Measurements from ENCODE around the gene ABI3BP.

ABI3BP gene

GRCh38 chr3:100971798-100972197 lies 21.4 kb downstream of the ABI3BP start:
- no peaks in the 10 kb centered on the region for H3K9me3 ChIP-seq (ENCODE audit: control insufficient read depth, low read length)
- H3K4me1 ChIP-seq (ENCODE audit: control insufficient read depth, insufficient read depth, low read length, poor library complexity, severe bottlenecking) = no peaks in the 10 kb centered on the region
- H3K36me3 ChIP-seq (ENCODE audit: control insufficient read depth, insufficient read depth, low read length) = no peaks in the 10 kb centered on the region
- no peak for DNase-seq
- no peak overlapping the region for H3K4me3 ChIP-seq (ENCODE audit: insufficient read depth, low read depth, low read length, poor library complexity, severe bottlenecking)
- H3K27ac ChIP-seq (ENCODE audit: insufficient read depth, low read length, poor library complexity, severe bottlenecking) = no peak overlapping the region
- no peaks in the 10 kb centered on the region for H3K27me3 ChIP-seq (replicated peaks; ENCODE audit: control insufficient read depth, insufficient read depth, low read length, poor library complexity, severe bottlenecking)

- H3K27me3 ChIP-seq (replicated peaks; ENCODE audit: control insufficient read depth, insufficient read depth, low read length, poor library complexity, severe bottlenecking) = no peaks in the 10 kb centered on the region
- H3K36me3 ChIP-seq (ENCODE audit: control insufficient read depth, insufficient read depth, low read length) = no peaks in the 10 kb centered on the region
- DNase-seq = no peak
- H3K4me3 ChIP-seq (ENCODE audit: insufficient read depth, low read depth, low read length, poor library complexity, severe bottlenecking) = no peak overlapping the region
- no peak overlapping the region for H3K27ac ChIP-seq (ENCODE audit: insufficient read depth, low read length, poor library complexity, severe bottlenecking)
- H3K4me1 ChIP-seq (ENCODE audit: control insufficient read depth, insufficient read depth, low read length, poor library complexity, severe bottlenecking) = no peaks in the 10 kb centered on the region
- no peaks in the 10 kb centered on the region for H3K9me3 ChIP-seq (ENCODE audit: control insufficient read depth, low read length)
Measured at GRCh38 chr3:100970477-100970990, 22.7 kb downstream of the ABI3BP start.

- Histone ChIP-seq H3K36me3 (ENCODE audit: control insufficient read depth, insufficient read depth, low read length) (no peaks in the 10 kb centered on the region), H3K27me3 (replicated peaks; ENCODE audit: control insufficient read depth, insufficient read depth, low read length, poor library complexity, severe bottlenecking) (no peaks in the 10 kb centered on the region), H3K27ac (ENCODE audit: insufficient read depth, low read length, poor library complexity, severe bottlenecking) (no peak overlapping the region), H3K4me1 (ENCODE audit: control insufficient read depth, insufficient read depth, low read length, poor library complexity, severe bottlenecking) (no peaks in the 10 kb centered on the region), H3K9me3 (ENCODE audit: control insufficient read depth, low read length) (no peaks in the 10 kb centered on the region), H3K4me3 (ENCODE audit: insufficient read depth, low read depth, low read length, poor library complexity, severe bottlenecking) (no peak overlapping the region)
- DNase-seq = no peak
Measured at GRCh38 chr3:100968932-100969906, 24.0 kb downstream of the ABI3BP start.

GRCh38 chr3:100966807-100967206 lies 26.4 kb downstream of the ABI3BP start:
- H3K9me3 ChIP-seq (ENCODE audit: control insufficient read depth, low read length) = no peaks in the 10 kb centered on the region
- H3K4me1 ChIP-seq (ENCODE audit: control insufficient read depth, insufficient read depth, low read length, poor library complexity, severe bottlenecking) = no peaks in the 10 kb centered on the region
- no peaks in the 10 kb centered on the region for H3K27me3 ChIP-seq (replicated peaks; ENCODE audit: control insufficient read depth, insufficient read depth, low read length, poor library complexity, severe bottlenecking)
- H3K4me3 ChIP-seq (ENCODE audit: insufficient read depth, low read depth, low read length, poor library complexity, severe bottlenecking) = no peak overlapping the region
- no peak overlapping the region for H3K27ac ChIP-seq (ENCODE audit: insufficient read depth, low read length, poor library complexity, severe bottlenecking)
- DNase-seq = no peak
- no peaks in the 10 kb centered on the region for H3K36me3 ChIP-seq (ENCODE audit: control insufficient read depth, insufficient read depth, low read length)

GRCh38 chr3:100966049-100966491 lies 27.2 kb downstream of the ABI3BP start:
- H3K36me3 ChIP-seq (ENCODE audit: control insufficient read depth, insufficient read depth, low read length) = no peaks in the 10 kb centered on the region
- H3K4me1 ChIP-seq (ENCODE audit: control insufficient read depth, insufficient read depth, low read length, poor library complexity, severe bottlenecking) = no peaks in the 10 kb centered on the region
- no peak overlapping the region for H3K27ac ChIP-seq (ENCODE audit: insufficient read depth, low read length, poor library complexity, severe bottlenecking)
- H3K4me3 ChIP-seq (ENCODE audit: insufficient read depth, low read depth, low read length, poor library complexity, severe bottlenecking) = no peak overlapping the region
- H3K27me3 ChIP-seq (replicated peaks; ENCODE audit: control insufficient read depth, insufficient read depth, low read length, poor library complexity, severe bottlenecking) = no peaks in the 10 kb centered on the region
- no peaks in the 10 kb centered on the region for H3K9me3 ChIP-seq (ENCODE audit: control insufficient read depth, low read length)
- no peak for DNase-seq

GRCh38 chr3:100963041-100963440 lies 30.2 kb downstream of the ABI3BP start:
- H3K27ac ChIP-seq (ENCODE audit: insufficient read depth, low read length, poor library complexity, severe bottlenecking) = no peak overlapping the region

GRCh38 chr3:100957261-100957986 lies 35.8 kb downstream of the ABI3BP start:
- no peaks in the 10 kb centered on the region for H3K36me3 ChIP-seq (ENCODE audit: control insufficient read depth, insufficient read depth, low read length)
- no peak for DNase-seq
- no peak overlapping the region for H3K4me3 ChIP-seq (ENCODE audit: insufficient read depth, low read depth, low read length, poor library complexity, severe bottlenecking)
- peaks cover 4% of the 10 kb centered on the region for H3K27me3 ChIP-seq (replicated peaks; ENCODE audit: control insufficient read depth, insufficient read depth, low read length, poor library complexity, severe bottlenecking)
- no peaks in the 10 kb centered on the region for H3K9me3 ChIP-seq (ENCODE audit: control insufficient read depth, low read length)
- no peak overlapping the region for H3K27ac ChIP-seq (ENCODE audit: insufficient read depth, low read length, poor library complexity, severe bottlenecking)
- H3K4me1 ChIP-seq (ENCODE audit: control insufficient read depth, insufficient read depth, low read length, poor library complexity, severe bottlenecking) = no peaks in the 10 kb centered on the region

More at GRCh38 chr3:100963041-100963440, 30.2 kb downstream of the ABI3BP start:
- no peaks in the 10 kb centered on the region for H3K4me1 ChIP-seq (ENCODE audit: control insufficient read depth, insufficient read depth, low read length, poor library complexity, severe bottlenecking)
- DNase-seq = no peak
- no peaks in the 10 kb centered on the region for H3K27me3 ChIP-seq (replicated peaks; ENCODE audit: control insufficient read depth, insufficient read depth, low read length, poor library complexity, severe bottlenecking)
- H3K9me3 ChIP-seq (ENCODE audit: control insufficient read depth, low read length) = no peaks in the 10 kb centered on the region
- H3K36me3 ChIP-seq (ENCODE audit: control insufficient read depth, insufficient read depth, low read length) = no peaks in the 10 kb centered on the region
- H3K4me3 ChIP-seq (ENCODE audit: insufficient read depth, low read depth, low read length, poor library complexity, severe bottlenecking) = no peak overlapping the region

GRCh38 chr3:100956276-100956675 lies 36.9 kb downstream of the ABI3BP start:
- Histone ChIP-seq H3K36me3 (ENCODE audit: control insufficient read depth, insufficient read depth, low read length) (no peaks in the 10 kb centered on the region), H3K27ac (ENCODE audit: insufficient read depth, low read length, poor library complexity, severe bottlenecking) (no peak overlapping the region), H3K4me3 (ENCODE audit: insufficient read depth, low read depth, low read length, poor library complexity, severe bottlenecking) (no peak overlapping the region), H3K9me3 (ENCODE audit: control insufficient read depth, low read length) (no peaks in the 10 kb centered on the region), H3K4me1 (ENCODE audit: control insufficient read depth, insufficient read depth, low read length, poor library complexity, severe bottlenecking) (no peaks in the 10 kb centered on the region), H3K27me3 (replicated peaks; ENCODE audit: control insufficient read depth, insufficient read depth, low read length, poor library complexity, severe bottlenecking) (peaks cover 4% of the 10 kb centered on the region)
- no peak for DNase-seq

- DNase-seq = no peak
- Histone ChIP-seq H3K4me1 (ENCODE audit: control insufficient read depth, insufficient read depth, low read length, poor library complexity, severe bottlenecking) (no peaks in the 10 kb centered on the region), H3K9me3 (ENCODE audit: control insufficient read depth, low read length) (no peaks in the 10 kb centered on the region), H3K27me3 (replicated peaks; ENCODE audit: control insufficient read depth, insufficient read depth, low read length, poor library complexity, severe bottlenecking) (peaks cover 4% of the 10 kb centered on the region), H3K4me3 (ENCODE audit: insufficient read depth, low read depth, low read length, poor library complexity, severe bottlenecking) (no peak overlapping the region), H3K36me3 (ENCODE audit: control insufficient read depth, insufficient read depth, low read length) (no peaks in the 10 kb centered on the region), H3K27ac (ENCODE audit: insufficient read depth, low read length, poor library complexity, severe bottlenecking) (no peak overlapping the region)
Measured at GRCh38 chr3:100954990-100955389, 38.2 kb downstream of the ABI3BP start.
